Heart right ventricle (tissue), 16 donors: ENCODE measurements around the gene DNAJC30. TPM values are rescaled to one million over a fixed set of nuclear protein-coding genes. Genes with fewer than 3 reads are reported as not detected.

ENCODE experiments used
- ATAC-seq, 8 donors: fragments of 200-7000 bp; cut with Tn5 transposase; one replicate each; pipeline ENCODE4 v1.9.1; 2020; ENCODE audit warnings: mild to moderate bottlenecking in 8 of 8, moderate library complexity in 8 of 8, moderate number of reproducible peaks in 1 of 8
- DNase-seq, 2 donors: peaks; one replicate each; pipeline ENCODE4 v3.0.0-alpha.2; 2020
- H3K27ac ChIP-seq, 10 donors: fragments of 200-600 bp; sonication (generic) in 2 of 10; one replicate each; pipeline versions ENCODE4 v1.5.0 to v1.8.0; 2020 to 2022; ENCODE audit warnings: mild to moderate bottlenecking in 3 of 10
- H3K27me3 ChIP-seq, 7 donors: fragments of 200-600 bp; one replicate each; pipeline ENCODE4 v1.8.0; 2021 to 2022; ENCODE audit warnings: mild to moderate bottlenecking in 2 of 7
- H3K36me3 ChIP-seq, 9 donors: fragments of 200-600 bp; sonication (generic) in 1 of 9; one replicate each; pipeline versions ENCODE4 v1.5.0 to v1.8.0; 2020 to 2022; ENCODE audit warnings: mild to moderate bottlenecking in 2 of 9
- H3K4me1 ChIP-seq, 9 donors: fragments of 200-600 bp; sonication (generic) in 1 of 9; one replicate each; pipeline versions ENCODE4 v1.5.0 to v1.8.0; 2020 to 2022; ENCODE audit warnings: mild to moderate bottlenecking in 4 of 9
- H3K4me3 ChIP-seq, 10 donors: fragments of 200-600 bp; sonication (generic) in 2 of 10; one replicate each; pipeline versions ENCODE4 v1.5.0 to v1.8.0; 2020 to 2022; ENCODE audit warnings: mild to moderate bottlenecking in 7 of 10, moderate library complexity in 2 of 10
- H3K9me3 ChIP-seq, 11 donors: fragments of 200-600 bp in 10 of 11; sonication (generic) in 2 of 11; one replicate each; pipeline versions ENCODE4 v1.5.0 to v1.8.0; 2013 to 2022; ENCODE audit warnings: mild to moderate bottlenecking in 2 of 11, control low read depth in 1 of 11, moderate library complexity in 1 of 11
- WGBS, 2 donors: extraction: QIAGEN DNeasy Blood & Tissue Kit; methylation state at CpG; one replicate each; pipeline ENCODE4 v1.1.7; 2013; ENCODE audit warnings: inconsistent platforms in 1 of 2; 5-methylcytosine and 5-hydroxymethylcytosine counted together
- intact Hi-C, 10 donors: fragments of 100-400 bp; cut with DNase I; formaldehyde crosslinking; loops; one replicate each; pipeline versions ENCODE4 v1.11.1 to v1.14.2; 2022
- microRNA-seq, 2 donors: library from miRNA; unstranded; fragments of <30 nt; microRNA quantifications; one replicate each; pipeline ENCODE4 v1.2.0, GENCODE V29; 2021
- polyA plus RNA-seq, 2 donors: library from polyadenylated mRNA; stranded (reverse); fragments of 200-250 nt; gene quantifications; one replicate each; pipeline ENCODE4 v1.2.3, GENCODE V29; 2013
- total RNA-seq, 10 donors: library from RNA; stranded (reverse); fragmentation: NEBNext Ultra II Directional in 3 of 10; extraction: Animal tissue kit (Norgen Biotek cat#: 25700) in 3 of 10; gene quantifications; one replicate each; pipeline versions ENCODE4 v1.2.1 to v1.2.4, GENCODE V29; 2021 to 2023
- TF ChIP-seq, protein P1 (sequence below), 9 donors: fragments of 200-600 bp; sonication (generic) in 2 of 9; IDR thresholded peaks; one replicate each; pipeline versions ENCODE4 v1.5.0 to v1.8.0; 2021 to 2022; ENCODE audit warnings: antibody characterized with exemption in 9 of 9, mild to moderate bottlenecking in 5 of 9, moderate library complexity in 1 of 9
- donor health status: Arrhythmogenic right ventricular cardiomyopathy.
- donor health status: ischemic (EF 13 %, LVEDD 7.1; RV severe dilation, severe dysfunction).
- donor health status: healthy with polysubstance abuse.
- donor health status: DM: no; HTN: yes; CAD: no.
- donor health status: DM: no; HTN: no; CAD: no.
- donor health status: ischemic (EF 25% LVEDD 6.9; RV normal size, moderate dysfunction).
- donor health status: ischemic (EF 25% LVEDD 5.7; RV mildly dilated, moderate dysfunction).
- donor health status: healthy.
- donor health status: DM: yes; HTN: yes; CAD: no.
- donor health status: Ischemic cardiomyopathy.
- donor health status: ischemic (EF 35%, LVEDD 5.7; RV mildly dilated, moderate dysfunction).
- donor health status: nonischemic (EF 11% LVEDD 7.7; RV severe dilation, severe dysfunction).
- donor health status: DM: yes; HTN: yes; CAD: no.
- donor health status: PGD.
- donor health status: ischemic (EF 29% LVEDD 5.4; RV normal size, mild dysfunction).
- donor health status: nonischemic (EF 23%, LVEDD 6.1; RV moderate dilation, normal function).

The DNAJC30 gene
- total and polyA plus RNA-seq, 12 donors = 9.1 to 20.8 (median 15.4) TPM

DNA sequence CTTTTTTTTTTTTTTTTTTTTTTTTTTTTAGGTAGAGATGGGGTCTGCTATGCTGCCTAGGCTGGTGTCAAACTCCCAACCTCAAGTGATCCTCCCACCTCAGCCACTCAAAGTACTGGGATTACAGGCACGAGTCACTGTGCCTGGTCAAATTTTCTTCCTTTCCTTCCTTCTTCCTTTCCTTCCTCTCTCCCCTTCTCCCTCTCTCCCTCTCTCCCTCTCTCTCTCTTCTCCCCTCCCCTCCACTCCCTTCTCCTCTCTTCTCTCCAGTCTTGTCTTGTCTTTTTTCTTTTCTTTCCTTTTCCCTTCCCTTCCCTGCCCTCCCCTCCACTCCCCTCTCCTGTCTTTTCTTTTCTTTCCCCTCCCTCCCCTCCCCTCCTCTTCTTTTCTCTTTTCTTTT is 51.7 kb downstream of the DNAJC30 start:
- DNase-seq (no peak), ATAC-seq (no peak)
- H3K9me3 ChIP-seq = no peaks in the 10 kb centered on the region
- peaks cover 0 to 79% (median 59%) of the 10 kb centered on the region in 7 donors for H3K27me3 ChIP-seq
- H3K4me3 ChIP-seq = no peak overlapping the region
- 17 to 21% methylated on average over 1 of the region's 1 CpG for WGBS, 2 donors
- no peak overlapping the region for H3K27ac ChIP-seq
- H3K4me1 ChIP-seq = peaks cover 0 to 8% (median 0%) of the 10 kb centered on the region in 9 donors
- TF ChIP-seq, protein P1, sequence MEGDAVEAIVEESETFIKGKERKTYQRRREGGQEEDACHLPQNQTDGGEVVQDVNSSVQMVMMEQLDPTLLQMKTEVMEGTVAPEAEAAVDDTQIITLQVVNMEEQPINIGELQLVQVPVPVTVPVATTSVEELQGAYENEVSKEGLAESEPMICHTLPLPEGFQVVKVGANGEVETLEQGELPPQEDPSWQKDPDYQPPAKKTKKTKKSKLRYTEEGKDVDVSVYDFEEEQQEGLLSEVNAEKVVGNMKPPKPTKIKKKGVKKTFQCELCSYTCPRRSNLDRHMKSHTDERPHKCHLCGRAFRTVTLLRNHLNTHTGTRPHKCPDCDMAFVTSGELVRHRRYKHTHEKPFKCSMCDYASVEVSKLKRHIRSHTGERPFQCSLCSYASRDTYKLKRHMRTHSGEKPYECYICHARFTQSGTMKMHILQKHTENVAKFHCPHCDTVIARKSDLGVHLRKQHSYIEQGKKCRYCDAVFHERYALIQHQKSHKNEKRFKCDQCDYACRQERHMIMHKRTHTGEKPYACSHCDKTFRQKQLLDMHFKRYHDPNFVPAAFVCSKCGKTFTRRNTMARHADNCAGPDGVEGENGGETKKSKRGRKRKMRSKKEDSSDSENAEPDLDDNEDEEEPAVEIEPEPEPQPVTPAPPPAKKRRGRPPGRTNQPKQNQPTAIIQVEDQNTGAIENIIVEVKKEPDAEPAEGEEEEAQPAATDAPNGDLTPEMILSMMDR (IDR thresholded peaks at IDR 0.05) = no peak
- H3K36me3 ChIP-seq = no peaks in the 10 kb centered on the region
- intact Hi-C loops = no loop called here

Small RNAs within 50 kb of the gene (microRNA-seq; reads per million reads assigned to microRNA genes)
- gene MIR4284 = 0 reads per million in 2 donors

Other genes with a start within 250 kb of the DNAJC30 start
- gene FZD9, start 249.7 kb downstream of the DNAJC30 start, total RNA-seq = under 1 TPM in 5 of 10 donors, not detected in 5; 0.13 to 0.41 (median 0.15) TPM
- under 1 TPM; 0.15 to 0.45 TPM for gene FZD9, start 249.7 kb downstream of the DNAJC30 start, polyA plus RNA-seq
- gene BAZ1B, start 161.2 kb downstream of the DNAJC30 start, total RNA-seq = 10 to 100 TPM; 34.0 to 49.9 (median 41.5) TPM
- 10 to 100 TPM; 11.7 to 17.2 TPM for gene BAZ1B, start 161.2 kb downstream of the DNAJC30 start, polyA plus RNA-seq
- gene BCL7B, start 125.8 kb downstream of the DNAJC30 start, total RNA-seq = 10 to 100 TPM; 65.1 to 85.8 (median 73.9) TPM
- 10 to 100 TPM; 64.9 to 65.5 TPM for gene BCL7B, start 125.8 kb downstream of the DNAJC30 start, polyA plus RNA-seq
- gene TBL2, start 104.9 kb downstream of the DNAJC30 start, total RNA-seq = 10 to 100 TPM in 7 of 10 donors, 1 to 10 TPM in 3; 7.7 to 20.6 (median 10.4) TPM
- gene TBL2, start 104.9 kb downstream of the DNAJC30 start, polyA plus RNA-seq = 10 to 100 TPM in 1 of 2 donors, 1 to 10 TPM in 1; 6.9 to 22.1 TPM
- gene MLXIPL, start 58.9 kb downstream of the DNAJC30 start, total RNA-seq = 1 to 10 TPM in 5 of 10 donors, under 1 TPM in 3, not detected in 2; 0.28 to 8.5 (median 1.9) TPM
- gene MLXIPL, start 58.9 kb downstream of the DNAJC30 start, polyA plus RNA-seq = 10 to 100 TPM in 1 of 2 donors, 1 to 10 TPM in 1; 2.8 to 22.8 TPM
- 1 to 10 TPM; 1.1 to 3.6 (median 2.2) TPM for gene VPS37D, start 15.6 kb downstream of the DNAJC30 start, total RNA-seq
- 1 to 10 TPM; 1.2 to 1.4 TPM for gene VPS37D, start 15.6 kb downstream of the DNAJC30 start, polyA plus RNA-seq
- 10 to 100 TPM; 63.4 to 89.9 (median 66.8) TPM for gene BUD23, start 144 bp upstream of the DNAJC30 start, total RNA-seq
- 100 to 1,000 TPM; 123 to 134 TPM for gene BUD23, start 144 bp upstream of the DNAJC30 start, polyA plus RNA-seq
- gene STX1A, start 36.2 kb upstream of the DNAJC30 start, total RNA-seq = 1 to 10 TPM in 9 of 10 donors, under 1 TPM in 1; 0.88 to 2.7 (median 1.8) TPM
- gene STX1A, start 36.2 kb upstream of the DNAJC30 start, polyA plus RNA-seq = 1 to 10 TPM; 2.5 to 3.4 TPM
- gene ABHD11, start 55.3 kb upstream of the DNAJC30 start, total RNA-seq = 10 to 100 TPM; 20.0 to 36.8 (median 29.6) TPM
- 10 to 100 TPM; 26.8 to 36.6 TPM for gene ABHD11, start 55.3 kb upstream of the DNAJC30 start, polyA plus RNA-seq
- gene CLDN3, start 86.8 kb upstream of the DNAJC30 start, total RNA-seq = not detected
- not detected for gene CLDN3, start 86.8 kb upstream of the DNAJC30 start, polyA plus RNA-seq
- under 1 TPM in 2 of 10 donors, not detected in 8; 0.14 to 0.30 TPM for gene CLDN4, start 147.5 kb upstream of the DNAJC30 start, total RNA-seq
- under 1 TPM in 1 of 2 donors, not detected in 1; 0.03 TPM for gene CLDN4, start 147.5 kb upstream of the DNAJC30 start, polyA plus RNA-seq
- 1 to 10 TPM in 1 of 10 donors, under 1 TPM in 7, not detected in 2; 0.31 to 1.3 (median 0.47) TPM for gene METTL27, start 159.1 kb upstream of the DNAJC30 start, total RNA-seq
- under 1 TPM in 1 of 2 donors, not detected in 1; 0.16 TPM for gene METTL27, start 159.1 kb upstream of the DNAJC30 start, polyA plus RNA-seq
- not detected for gene TMEM270, start 177.7 kb upstream of the DNAJC30 start, total RNA-seq
- gene TMEM270, start 177.7 kb upstream of the DNAJC30 start, polyA plus RNA-seq = not detected